Memory B cell (primary cell): Measurements from ENCODE around the gene MAML3.

Experiments used
- ATAC-seq: fragments of 150-1000 bp; cut with Tn5 transposase; 2 replicates; pipeline ENCODE4 v1.10.0; 2021; ENCODE audit warnings: low read depth, mild to moderate bottlenecking, moderate library complexity
- DNase-seq, 2 donors: peaks; one replicate each; pipeline ENCODE4 v3.0.0; 2022; ENCODE audit warnings: low spot score in 2 of 2
- H3K27ac Mint-ChIP-seq: one replicate; pipeline ENCODE4 v1.8.0; 2022; ENCODE audit warnings: mild to moderate bottlenecking, moderate library complexity, mixed read lengths
- H3K27me3 Mint-ChIP-seq: one replicate; pipeline ENCODE4 v1.8.0; 2022; ENCODE audit warnings: mixed read lengths
- H3K36me3 Mint-ChIP-seq: one replicate; pipeline ENCODE4 v1.8.0; 2022; ENCODE audit warnings: mild to moderate bottlenecking, mixed read lengths
- H3K4me1 Mint-ChIP-seq: one replicate; pipeline ENCODE4 v1.8.0; 2022; ENCODE audit warnings: mixed read lengths
- H3K4me3 Mint-ChIP-seq: one replicate; pipeline ENCODE4 v1.8.0; 2022; ENCODE audit warnings: mild to moderate bottlenecking, moderate library complexity, mixed read lengths
- H3K9me3 Mint-ChIP-seq: one replicate; pipeline ENCODE4 v1.8.0; 2022; ENCODE audit warnings: mixed read lengths

MAML3 gene

DNA sequence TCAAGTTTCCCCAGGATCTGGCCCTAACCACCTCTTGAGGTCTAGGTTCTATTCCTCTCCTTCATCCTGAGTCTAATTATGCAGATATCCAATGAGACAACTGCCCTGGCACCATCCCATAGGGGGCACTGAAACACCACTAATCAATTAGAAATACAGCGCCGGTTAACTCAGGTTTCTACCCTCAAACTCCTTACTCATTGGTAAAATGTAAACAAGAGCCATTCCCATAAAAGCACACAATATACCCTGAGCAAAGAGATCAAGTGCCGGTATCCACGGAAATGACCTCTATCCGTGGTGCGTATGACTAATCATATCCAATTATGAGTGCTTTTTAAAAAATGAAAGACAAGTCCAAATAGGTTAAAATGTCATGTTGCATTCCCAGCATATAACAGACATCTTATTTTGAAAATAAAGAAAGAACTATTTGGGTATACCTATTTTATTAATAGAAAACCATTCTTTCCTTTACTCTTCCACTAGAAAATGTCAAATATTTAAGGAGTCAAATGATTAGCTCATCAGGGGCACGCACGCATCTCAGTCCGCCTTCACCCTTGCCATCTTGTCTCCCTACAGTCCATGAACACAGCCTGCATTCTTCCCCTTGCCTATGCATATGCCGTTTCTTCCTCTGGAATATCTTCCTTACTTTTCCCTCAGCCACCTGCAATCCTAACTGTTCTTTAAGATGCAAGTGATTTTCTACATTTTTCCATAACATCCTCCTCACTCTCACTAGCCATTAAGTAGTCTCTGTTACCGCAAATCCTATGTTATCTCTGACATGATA lies 141.1 kb downstream of the MAML3 start:
- Mint-ChIP-seq H3K9me3 (no peaks in the 10 kb centered on the region), H3K4me3 (no peak overlapping the region), H3K27me3 (peaks cover 10% of the 10 kb centered on the region), H3K4me1 (peaks cover 2% of the 10 kb centered on the region), H3K27ac (no peak overlapping the region), H3K36me3 (no peaks in the 10 kb centered on the region)
- peak; percentile 18 to 22 for DNase-seq
- peak; percentile 56 for ATAC-seq

DNA sequence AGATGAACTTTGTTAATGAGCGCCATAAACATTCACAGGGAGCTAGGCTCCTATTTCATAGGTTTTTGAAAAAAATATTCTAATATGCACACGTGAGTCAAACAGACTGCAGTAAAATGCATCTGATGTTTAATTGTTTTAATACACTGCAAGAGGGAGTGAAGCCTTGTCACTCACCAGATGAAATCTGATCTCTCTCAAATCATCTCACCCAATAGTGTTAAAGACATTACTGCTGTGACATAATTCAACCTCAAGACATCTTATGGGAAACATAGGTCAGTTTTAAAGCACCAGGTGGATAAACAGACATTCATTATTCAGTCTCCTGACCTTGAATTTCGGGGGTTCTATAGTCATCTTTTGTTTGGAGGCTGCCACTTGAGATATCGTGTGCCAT lies 148.3 kb downstream of the MAML3 start:
- Mint-ChIP-seq H3K27ac (no peak overlapping the region), H3K9me3 (no peaks in the 10 kb centered on the region), H3K36me3 (no peaks in the 10 kb centered on the region), H3K27me3 (peaks cover 16% of the 10 kb centered on the region), H3K4me1 (no peaks in the 10 kb centered on the region), H3K4me3 (no peak overlapping the region)
- ATAC-seq (no peak), DNase-seq (no peak)

DNA sequence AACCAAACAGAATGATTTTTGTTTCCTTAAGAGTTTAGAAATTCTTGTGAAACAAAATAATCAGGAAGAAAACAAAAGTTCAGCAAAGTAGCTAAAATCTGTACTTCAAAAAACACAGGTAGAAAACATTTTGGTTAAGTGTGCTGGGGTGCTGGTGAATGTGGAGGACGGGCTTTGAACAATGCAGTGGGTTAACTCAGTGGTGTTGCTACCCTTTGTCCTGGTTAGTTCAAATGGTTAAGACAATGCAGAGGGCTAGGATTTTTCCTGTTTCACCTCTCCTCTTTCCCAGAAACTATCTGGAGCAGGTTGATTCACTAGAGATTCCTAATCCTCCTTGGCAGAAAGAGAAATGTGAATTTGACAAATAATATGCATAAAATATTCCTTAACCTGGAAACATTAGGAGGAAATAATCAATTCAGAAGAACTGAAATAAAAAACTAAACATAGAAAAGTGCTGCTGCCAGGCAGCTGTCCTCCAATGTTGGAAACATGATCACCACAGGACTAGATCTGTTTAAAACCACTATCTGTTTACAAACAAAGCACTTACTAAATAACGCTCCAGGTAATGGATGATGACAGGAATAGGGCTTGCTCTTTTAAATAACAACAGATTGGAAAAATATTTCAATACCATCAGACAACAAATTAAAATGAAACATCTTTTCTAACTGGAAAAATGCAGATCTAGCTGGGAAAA lies 148.9 kb downstream of the MAML3 start:
- DNase-seq (no peak), ATAC-seq (no peak)
- Mint-ChIP-seq H3K27ac (no peak overlapping the region), H3K36me3 (no peaks in the 10 kb centered on the region), H3K27me3 (peaks cover 20% of the 10 kb centered on the region), H3K9me3 (no peaks in the 10 kb centered on the region), H3K4me1 (no peaks in the 10 kb centered on the region), H3K4me3 (no peak overlapping the region)

DNA sequence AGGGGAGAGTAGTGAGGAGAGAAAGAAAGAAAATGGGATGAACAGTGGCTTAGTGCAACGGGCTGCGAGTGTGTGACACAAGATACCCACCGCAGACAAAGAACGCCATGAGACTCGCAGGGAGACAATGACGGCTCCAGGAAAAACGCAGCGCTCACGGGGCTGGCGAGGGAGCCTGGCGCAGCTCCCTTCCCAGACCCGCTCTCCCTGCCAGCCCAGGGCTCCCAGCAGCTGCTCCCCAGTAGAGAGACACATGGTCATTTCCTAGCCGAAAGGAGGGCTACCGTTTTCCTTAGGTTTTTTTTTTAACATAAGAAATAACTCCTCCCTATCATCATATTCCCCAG lies 149.5 kb downstream of the MAML3 start:
- no peak for DNase-seq
- H3K27me3 Mint-ChIP-seq: peaks cover 19% of the 10 kb centered on the region
- no peaks in the 10 kb centered on the region for H3K9me3 Mint-ChIP-seq
- no peaks in the 10 kb centered on the region for H3K4me1 Mint-ChIP-seq
- H3K27ac Mint-ChIP-seq: no peak overlapping the region
- no peaks in the 10 kb centered on the region for H3K36me3 Mint-ChIP-seq
- no peak overlapping the region for H3K4me3 Mint-ChIP-seq
- ATAC-seq: no peak

DNA sequence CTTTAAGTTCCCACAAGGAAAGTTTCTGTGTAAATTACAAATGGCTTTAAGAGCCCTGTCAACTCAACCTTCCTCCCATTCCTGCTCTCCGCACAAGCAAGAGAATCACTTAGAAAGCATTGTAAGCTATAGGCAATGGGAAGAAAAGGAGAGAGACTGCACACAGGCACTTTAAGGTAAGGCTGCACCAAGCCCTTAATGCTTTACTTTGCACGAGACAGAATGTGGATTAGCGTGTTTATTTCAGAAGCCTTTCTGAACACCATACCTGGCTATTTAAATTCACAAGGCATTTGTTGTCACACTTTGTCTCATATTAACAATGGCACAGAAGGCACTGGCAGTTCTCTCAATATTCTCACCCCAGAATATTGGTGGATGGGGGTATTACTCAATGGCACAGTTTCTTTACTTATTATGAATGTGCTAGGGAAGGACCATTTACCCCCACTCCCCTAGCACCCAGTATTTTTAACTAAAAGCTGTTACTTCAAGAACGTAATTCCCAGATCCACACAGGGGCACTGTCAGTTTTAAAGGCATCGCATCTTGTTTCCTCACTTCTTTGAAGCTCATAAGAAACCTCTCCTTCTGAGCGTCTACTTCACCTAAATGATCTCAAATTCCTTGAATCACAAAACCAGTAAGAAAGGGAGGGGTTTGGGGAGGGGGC lies 150.0 kb downstream of the MAML3 start:
- H3K4me3 Mint-ChIP-seq: no peak overlapping the region
- no peaks in the 10 kb centered on the region for H3K36me3 Mint-ChIP-seq
- ATAC-seq (no peak), DNase-seq (no peak)
- peaks cover 20% of the 10 kb centered on the region for H3K27me3 Mint-ChIP-seq
- H3K9me3 Mint-ChIP-seq: no peaks in the 10 kb centered on the region
- H3K4me1 Mint-ChIP-seq: no peaks in the 10 kb centered on the region
- no peak overlapping the region for H3K27ac Mint-ChIP-seq

DNA sequence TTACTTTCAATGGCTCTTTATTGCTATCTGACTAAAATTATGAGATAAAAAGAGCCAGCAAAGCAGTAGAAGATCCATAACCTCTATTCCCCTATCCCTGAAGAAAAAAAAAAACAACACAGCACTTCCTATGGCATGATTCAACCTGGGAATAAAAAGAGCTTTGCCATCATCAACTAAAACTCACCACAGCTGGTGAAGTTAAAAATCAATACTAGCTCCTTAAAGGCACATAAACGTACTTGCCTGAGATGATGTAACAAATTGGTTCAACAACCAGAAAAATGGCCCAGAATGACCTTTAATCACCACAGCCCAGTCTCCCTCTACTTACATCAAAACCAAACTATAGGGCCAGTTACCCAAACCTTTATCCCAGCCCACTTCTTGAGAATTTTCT lies 153.8 kb downstream of the MAML3 start:
- Mint-ChIP-seq H3K27me3 (peaks cover 19% of the 10 kb centered on the region), H3K4me1 (no peaks in the 10 kb centered on the region), H3K9me3 (peaks cover 3% of the 10 kb centered on the region), H3K36me3 (no peaks in the 10 kb centered on the region), H3K4me3 (no peak overlapping the region), H3K27ac (no peak overlapping the region)
- ATAC-seq (no peak), DNase-seq (no peak)

DNA sequence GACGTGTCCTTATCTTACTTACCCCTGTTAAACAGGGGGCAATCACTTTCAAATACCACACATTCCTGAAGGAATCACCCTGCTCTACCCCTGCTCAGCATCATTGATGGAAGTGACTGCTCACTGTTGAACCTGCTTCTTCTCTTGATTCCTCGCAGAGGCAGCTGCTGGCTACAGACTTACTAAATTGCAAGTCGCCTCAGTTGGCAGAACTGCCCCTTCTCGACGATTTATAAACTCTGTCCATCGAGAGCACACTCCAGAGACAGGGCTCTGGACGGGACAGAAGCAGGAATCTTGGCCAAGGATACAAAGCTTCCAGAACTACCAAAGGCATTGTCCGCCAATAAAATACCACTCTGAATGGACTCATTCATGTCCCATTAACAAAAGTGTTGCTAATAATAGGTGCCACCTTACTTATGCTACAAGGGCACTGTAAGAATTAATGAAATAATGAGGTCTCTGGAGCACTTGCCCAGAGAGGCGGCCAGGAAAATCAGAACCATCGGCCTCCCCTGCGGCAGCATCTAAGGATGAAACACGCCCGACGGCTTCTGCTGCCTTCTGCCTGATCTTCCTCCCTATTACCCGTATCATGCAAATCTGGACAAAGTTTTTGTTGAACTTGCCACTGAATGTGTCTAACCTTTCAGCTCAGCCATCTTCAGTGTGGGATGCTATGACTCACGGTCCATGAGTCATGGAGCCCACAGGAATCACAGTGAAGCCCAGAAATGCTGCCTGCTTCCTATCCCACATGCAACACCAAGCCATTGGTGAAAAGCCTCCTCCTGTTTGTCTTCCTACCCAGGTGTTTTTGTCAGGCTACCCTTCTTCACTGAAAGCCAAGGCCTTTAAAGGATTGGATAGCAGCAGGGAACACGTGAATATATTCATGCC lies 164.9 kb downstream of the MAML3 start:
- DNase-seq (no peak), ATAC-seq (no peak)
- H3K27me3 Mint-ChIP-seq: peaks cover 14% of the 10 kb centered on the region
- peaks cover 2% of the 10 kb centered on the region for H3K9me3 Mint-ChIP-seq
- peaks cover 3% of the 10 kb centered on the region for H3K4me1 Mint-ChIP-seq
- no peak overlapping the region for H3K27ac Mint-ChIP-seq
- H3K4me3 Mint-ChIP-seq: no peak overlapping the region
- H3K36me3 Mint-ChIP-seq: peaks cover under 1% of the 10 kb centered on the region

DNA sequence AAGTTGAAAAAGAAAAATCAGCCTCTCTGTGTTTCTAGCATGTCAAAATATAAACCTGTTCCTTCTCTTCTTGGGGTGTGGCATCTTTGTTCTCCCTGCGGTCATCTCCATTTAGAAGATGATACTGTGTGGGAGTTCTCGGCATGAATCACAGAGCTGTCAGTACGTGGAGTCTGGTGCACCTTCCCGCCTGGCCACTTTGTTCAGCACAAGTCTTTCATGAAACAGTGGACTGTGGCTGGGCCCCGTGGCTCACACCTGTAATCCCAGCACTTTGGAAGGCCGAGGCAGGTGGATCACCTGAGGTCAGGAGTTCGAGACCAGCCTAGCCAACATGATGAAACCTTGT lies 166.5 kb downstream of the MAML3 start:
- Mint-ChIP-seq H3K9me3 (peaks cover 2% of the 10 kb centered on the region), H3K4me1 (peaks cover 3% of the 10 kb centered on the region), H3K36me3 (peaks cover 2% of the 10 kb centered on the region), H3K27me3 (peaks cover 21% of the 10 kb centered on the region), H3K4me3 (no peak overlapping the region), H3K27ac (no peak overlapping the region)
- ATAC-seq: no peak
- no peak for DNase-seq

DNA sequence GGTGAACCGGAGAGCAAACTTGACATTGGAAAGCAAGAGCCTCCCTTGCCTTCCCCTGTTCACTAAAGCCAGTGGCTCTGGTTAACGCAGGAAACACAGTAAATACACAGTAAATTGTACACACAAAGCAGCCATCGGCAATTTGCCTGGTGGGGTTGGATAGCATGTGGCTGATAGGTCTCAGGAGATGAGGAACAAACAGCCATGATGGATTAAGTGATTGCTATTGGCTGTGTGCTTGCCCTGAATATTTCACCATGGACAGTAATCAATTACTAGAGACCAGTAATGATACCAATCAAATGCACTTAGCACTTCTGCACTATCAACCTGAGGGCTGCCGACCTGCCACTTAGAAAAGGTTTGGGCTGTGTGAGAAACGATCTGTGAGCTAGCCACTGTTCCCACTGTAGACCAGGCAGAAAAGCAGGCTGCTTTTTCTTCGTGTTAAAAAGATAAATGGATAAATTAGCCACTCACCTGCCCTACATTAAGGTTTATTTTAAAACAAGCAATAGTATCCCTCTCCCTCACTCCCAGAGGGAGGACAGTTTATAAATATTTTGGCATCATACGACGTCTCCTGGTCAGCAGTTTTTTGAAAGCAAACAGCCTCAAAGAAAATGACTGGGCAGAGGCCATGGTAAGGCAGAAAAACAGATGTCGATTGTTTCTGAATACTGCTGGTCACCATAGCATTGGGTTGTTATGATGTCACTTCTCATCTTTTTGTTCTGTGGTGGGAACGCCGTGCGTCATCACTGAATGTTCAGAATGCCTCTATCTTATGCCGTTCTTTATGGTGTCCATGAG lies 167.1 kb downstream of the MAML3 start:
- Mint-ChIP-seq H3K4me1 (peaks cover 3% of the 10 kb centered on the region), H3K27me3 (peaks cover 21% of the 10 kb centered on the region), H3K4me3 (no peak overlapping the region)

DNA sequence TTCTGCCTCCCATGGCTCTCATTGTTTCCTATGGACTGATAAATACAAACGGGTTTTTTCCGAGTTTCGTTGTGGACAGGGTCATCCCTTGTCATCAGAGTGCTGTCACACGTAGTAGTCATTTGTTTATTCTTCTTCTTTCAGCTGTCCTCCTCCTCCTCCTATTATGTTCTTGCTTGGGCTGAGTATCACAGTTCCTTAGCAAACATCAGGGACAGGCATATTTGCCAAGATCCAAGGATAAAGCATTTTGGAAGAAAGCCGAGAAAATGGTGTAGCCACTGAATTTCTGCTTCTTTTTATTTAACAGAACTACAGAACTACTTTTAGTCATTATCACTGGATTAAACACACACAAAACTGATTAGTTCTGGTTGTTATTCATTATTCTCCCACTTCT lies 167.9 kb downstream of the MAML3 start:
- Mint-ChIP-seq H3K4me3 (no peak overlapping the region), H3K4me1 (peaks cover 3% of the 10 kb centered on the region), H3K27me3 (peaks cover 21% of the 10 kb centered on the region), H3K36me3 (peaks cover 2% of the 10 kb centered on the region), H3K27ac (no peak overlapping the region), H3K9me3 (no peaks in the 10 kb centered on the region)
- ATAC-seq: no peak
- DNase-seq: no peak

More for the DNA sequence above, 167.1 kb downstream of the MAML3 start:
- no peaks in the 10 kb centered on the region for H3K9me3 Mint-ChIP-seq
- H3K27ac Mint-ChIP-seq: no peak overlapping the region
- ATAC-seq (no peak), DNase-seq (no peak)
- H3K36me3 Mint-ChIP-seq: peaks cover 2% of the 10 kb centered on the region

DNA sequence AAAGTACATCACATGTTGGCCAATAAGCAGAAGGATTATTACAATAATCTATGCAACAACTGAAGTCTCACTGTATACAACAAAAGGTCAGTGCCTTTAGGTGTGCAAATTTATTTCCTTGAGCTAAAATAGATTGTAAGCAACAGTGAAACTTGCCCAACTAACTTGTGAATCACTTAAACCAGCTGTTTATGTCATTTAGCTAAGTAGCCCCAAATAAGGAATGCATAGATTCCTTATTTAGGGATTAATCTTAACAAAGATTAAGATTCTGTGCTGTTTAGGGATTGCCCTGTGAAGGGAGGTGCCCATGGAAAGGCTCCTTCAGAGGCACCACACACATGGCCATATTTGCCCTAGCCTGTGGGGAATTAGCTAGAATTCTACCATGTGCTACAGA lies 168.6 kb downstream of the MAML3 start:
- Mint-ChIP-seq H3K36me3 (peaks cover 2% of the 10 kb centered on the region), H3K4me3 (no peak overlapping the region), H3K9me3 (no peaks in the 10 kb centered on the region), H3K4me1 (peaks cover 3% of the 10 kb centered on the region), H3K27ac (no peak overlapping the region), H3K27me3 (peaks cover 21% of the 10 kb centered on the region)
- ATAC-seq (no peak), DNase-seq (no peak)

DNA sequence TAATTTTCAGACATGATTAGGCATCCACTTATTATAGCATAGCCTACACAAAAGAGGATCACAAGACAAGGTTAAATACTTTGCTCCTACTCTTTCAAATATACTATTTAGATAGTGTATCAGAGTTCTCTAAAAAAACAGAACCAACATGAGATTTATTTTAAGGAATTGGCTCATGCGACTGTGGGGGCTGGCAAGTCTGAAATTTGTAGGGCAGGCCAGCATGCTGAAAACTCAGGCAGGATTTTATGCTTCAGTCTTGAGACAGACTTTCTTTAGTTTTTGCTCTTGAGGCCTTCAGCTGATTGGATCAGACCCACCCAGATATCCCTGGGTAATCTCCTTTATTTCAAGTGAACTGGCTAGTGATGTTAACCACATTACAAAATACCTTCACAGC lies 169.5 kb downstream of the MAML3 start:
- H3K4me1 Mint-ChIP-seq: peaks cover 3% of the 10 kb centered on the region
- DNase-seq (no peak), ATAC-seq (no peak)
- H3K36me3 Mint-ChIP-seq: peaks cover 2% of the 10 kb centered on the region
- H3K4me3 Mint-ChIP-seq: no peak overlapping the region
- H3K27me3 Mint-ChIP-seq: peaks cover 18% of the 10 kb centered on the region
- H3K9me3 Mint-ChIP-seq: no peaks in the 10 kb centered on the region
- no peak overlapping the region for H3K27ac Mint-ChIP-seq

DNA sequence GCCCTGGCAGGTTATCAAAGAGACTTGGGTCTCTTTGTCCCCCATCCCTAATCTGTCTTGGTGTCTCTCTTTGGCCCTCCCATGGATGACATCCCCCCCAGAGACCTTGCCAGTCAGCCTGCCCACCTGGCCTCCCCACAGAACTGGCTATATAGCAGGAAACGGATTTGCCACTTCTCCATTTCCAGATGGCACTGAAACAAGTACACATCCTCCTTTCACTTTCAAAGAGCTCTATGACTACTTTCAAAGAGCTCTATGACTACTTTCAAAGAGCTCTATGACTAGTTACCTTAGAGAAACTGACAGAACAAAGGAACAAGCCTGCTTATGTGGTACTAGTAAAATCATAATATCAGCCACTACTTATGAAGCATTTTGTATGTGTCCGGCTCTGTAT lies 175.3 kb downstream of the MAML3 start:
- peaks cover 3% of the 10 kb centered on the region for H3K27me3 Mint-ChIP-seq
- no peaks in the 10 kb centered on the region for H3K36me3 Mint-ChIP-seq
- peaks cover 23% of the 10 kb centered on the region for H3K4me1 Mint-ChIP-seq
- peak overlapping the region; percentile 30 for H3K27ac Mint-ChIP-seq
- DNase-seq (peak; percentile 31 to 55), ATAC-seq (peak; percentile 96)
- H3K4me3 Mint-ChIP-seq: peak overlapping the region; percentile 68
- H3K9me3 Mint-ChIP-seq: no peaks in the 10 kb centered on the region
